ENCODE results near the gene CEP170B.
"Not testable (repeated sequence)": the region's sequence is repeated elsewhere in the genome, so short reads cannot be mapped to it uniquely, and the experiment has no call there.

The CEP170B gene

DNA sequence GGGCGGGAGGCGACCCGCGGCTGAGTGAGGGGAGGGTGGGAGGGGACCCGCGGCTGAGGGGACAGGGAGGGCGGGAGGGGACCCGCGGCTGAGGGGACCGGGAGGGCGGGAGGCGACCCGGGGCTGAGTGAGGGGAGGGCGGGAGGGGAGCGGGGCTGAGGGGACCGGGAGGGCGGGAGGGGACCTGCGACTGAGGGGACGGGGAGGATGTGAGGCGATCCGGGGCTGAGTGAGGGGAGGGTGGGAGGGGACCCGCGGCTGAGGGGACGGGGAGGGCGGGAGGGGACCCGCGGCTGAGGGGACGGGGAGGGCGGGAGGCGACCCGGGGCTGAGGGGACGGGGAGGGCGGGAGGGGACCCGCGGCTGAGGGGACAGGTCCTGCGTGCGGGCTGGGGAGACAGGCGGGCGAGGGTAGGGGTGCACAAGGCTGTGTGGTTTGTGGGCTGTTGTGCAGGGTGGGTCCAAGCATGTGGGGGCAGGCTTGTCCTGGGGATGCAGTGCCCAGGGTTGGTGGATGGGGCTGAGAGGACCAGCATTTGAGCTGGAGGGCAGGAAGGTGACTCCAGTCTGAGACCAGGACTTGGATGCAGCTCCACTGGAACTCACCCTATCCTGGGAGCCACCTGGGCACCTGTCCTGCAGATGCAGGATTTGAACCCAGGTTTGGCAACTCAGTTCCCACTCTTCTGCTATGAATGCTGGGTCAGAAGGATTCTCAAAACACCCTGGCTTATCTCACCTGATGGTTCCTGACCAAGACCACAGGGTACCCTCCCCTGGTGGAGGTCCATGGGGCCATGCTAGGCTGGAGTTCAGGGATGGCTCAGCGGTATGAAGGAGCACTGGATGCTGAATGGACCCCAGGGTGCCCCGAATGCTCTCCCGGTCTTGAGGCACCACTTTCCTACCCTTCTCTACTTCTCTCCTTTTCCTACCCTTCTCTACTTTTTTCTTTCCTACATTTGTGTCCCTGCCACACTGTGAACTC is 69.0 kb downstream of the CEP170B start:
- no peak for DNase-seq

DNA sequence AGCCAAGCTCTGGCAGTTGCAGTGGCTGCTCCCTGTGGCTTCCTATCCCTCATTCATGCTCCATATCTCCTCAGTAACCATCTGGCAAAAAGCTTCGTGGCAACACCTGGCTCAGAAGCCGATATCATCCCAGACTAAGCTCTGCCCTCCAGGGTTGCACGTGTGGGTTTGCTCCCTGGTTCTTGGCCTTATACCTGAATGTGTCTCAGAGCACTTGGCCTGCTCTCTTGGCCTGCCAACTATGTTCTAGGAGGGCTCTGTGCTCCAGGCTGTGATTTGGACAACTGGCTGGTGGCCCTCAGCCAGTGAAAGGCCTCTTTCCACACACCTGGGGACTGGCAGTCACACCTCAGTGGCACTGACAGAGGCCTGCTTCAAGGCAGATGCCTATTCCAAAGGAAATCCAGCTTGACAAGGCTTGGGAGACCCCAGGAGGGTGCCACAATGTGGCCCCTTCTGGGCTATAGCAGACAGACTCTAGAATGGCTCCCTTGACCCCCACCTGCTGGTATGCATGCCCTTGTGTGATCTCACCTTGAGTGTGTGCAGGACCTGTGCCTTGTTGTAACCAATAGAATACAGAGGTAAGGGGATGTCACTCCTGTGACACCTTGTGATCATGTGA is 70.1 kb downstream of the CEP170B start:
- DNase-seq: no peak

DNA sequence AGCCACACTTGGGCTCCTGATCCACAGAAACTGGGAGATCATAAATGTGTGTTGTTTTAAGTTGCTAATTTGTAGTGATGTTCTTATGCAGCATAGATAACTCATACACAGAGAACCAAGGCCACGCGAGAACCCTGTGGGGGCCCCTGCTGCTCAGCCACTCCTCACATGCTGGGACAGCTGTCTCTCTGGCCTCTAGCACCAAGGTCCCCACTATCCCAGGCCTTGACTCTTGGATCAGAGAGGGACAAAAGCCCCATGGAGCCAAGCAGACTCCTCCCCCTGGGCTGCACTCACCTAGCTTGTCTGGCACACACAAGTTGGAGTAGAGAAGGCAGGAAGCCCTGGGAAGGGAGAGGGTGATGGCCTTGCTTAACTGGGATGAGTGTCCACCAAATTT is 70.9 kb downstream of the CEP170B start:
- DNase-seq: no peak

DNA sequence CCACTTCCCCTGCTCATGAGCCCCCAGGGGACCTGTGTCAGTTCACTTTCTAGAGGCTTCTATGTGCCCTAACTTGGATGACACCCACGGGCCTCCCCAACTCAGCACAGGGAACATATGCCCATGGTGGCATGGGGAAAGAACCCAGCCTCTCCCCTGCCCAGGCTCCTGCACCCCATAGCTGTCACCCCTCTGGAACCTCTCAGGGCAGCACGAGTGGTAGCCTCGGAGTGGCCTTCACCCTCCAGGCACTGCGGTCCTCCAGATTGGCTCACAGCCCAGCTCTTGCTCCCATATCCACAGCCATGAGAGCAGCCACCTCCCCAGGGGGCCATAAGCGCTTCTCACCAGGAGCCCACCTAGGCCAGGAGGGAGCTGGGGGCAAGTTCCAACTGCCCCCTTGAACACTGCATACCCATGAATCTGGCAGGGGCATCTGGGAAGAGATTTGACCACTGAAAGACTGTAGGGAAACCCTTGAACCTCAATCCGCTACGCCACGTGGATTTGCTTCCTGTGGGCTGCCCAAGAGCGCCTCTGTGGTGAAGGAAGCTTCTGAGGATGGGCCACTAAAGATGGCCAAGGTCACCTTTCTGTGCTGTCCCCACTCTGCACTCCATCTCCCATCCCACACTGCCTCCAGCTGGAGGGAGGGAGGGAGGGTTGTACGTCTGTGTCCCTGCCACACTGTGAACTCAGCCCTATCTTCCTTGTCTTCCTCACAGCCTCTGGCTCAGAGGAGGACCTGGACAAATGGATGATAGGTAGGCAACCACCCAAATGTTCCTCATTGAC is 71.5 kb downstream of the CEP170B start:
- no peak for DNase-seq

DNA sequence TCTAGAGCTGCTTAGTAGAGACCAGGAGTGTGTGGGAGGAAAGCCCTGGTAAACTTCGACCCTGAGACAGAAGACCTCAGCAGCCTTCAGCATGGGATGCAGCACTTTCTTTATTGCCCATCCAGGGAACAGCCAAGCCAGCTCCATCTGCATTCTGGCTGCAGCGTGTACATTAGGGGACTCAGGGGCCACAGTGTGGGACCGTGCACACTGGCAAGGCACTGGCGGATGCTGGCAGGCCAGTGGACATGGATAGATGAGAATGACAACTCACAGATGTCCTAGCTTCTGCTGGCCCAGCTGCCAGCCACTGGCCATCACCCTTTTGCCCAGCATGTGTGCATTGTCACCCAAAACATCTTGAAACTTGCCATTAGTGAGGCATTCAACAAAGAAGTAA is 72.1 kb downstream of the CEP170B start:
- DNase-seq: no peak

DNA sequence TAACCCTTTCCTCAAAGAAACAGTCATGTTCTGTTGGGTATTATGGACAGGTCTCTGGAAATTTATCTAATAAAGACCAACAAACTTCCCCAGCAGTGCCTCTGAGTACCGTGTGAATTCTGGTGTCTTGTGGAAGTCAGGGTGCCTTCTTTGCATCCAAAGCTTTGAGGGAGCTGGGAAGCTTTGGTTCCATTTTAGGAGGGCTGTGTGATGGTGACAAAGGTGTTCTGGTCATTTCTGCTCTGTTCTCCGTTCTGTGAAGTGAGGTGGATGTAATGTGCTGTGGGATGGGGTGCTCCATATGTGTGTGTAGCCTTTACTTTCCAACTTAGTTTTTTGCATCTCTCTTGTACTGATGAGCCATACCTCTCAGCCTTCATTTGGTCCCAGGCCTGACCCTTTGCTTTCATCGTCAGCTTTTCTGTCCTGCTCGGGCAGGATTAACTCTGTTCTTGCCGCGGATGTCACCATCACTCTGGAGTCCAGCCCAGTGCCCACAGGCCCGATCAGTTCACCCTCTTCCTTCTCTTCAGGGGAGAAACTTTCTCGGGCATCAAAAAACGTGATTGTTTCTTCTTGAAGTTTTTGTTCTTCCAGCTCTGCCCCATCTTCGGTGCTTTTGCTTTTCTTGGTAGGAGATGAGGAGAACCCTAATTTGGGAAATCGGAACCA is 72.8 kb downstream of the CEP170B start:
- no peak for DNase-seq

DNA sequence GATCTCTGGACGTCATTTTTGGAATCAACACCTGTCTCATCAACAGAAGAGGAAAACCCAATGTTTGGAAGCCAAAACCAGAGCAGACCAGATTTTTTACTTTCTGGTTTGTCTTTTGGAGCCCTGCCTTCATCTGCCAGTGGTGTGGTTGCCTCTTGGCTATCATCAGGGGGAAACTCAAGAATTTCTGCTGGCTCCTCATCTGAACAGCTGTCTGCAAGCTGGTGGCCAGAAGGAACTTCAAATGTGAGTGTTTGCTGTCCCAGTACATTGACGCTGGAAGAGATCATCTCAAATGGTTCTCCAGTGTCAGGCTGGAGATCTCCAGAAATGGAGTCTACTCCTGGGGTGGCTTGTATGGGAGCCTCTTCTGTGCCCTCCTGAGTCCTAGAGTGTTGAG is 73.4 kb downstream of the CEP170B start:
- no peak for DNase-seq

DNA sequence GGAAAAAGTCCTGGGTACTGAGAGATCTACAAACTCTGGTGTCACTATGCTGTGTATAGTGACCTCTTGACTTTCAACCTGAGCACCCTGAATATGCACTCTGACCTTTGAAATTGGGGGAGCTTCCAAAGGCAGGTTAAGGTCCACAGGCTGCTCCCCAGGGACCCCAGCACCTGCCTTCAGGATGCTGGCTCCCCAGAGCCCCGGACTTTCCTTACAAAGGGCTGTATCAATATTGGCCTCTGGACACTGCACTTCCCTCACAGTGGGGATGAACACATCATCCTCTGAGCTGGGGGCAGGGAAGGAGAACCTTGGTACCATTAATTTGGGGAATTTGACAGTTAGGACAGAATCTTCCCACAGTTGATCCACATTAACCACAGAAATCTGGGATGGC is 73.9 kb downstream of the CEP170B start:
- no peak for DNase-seq

DNA sequence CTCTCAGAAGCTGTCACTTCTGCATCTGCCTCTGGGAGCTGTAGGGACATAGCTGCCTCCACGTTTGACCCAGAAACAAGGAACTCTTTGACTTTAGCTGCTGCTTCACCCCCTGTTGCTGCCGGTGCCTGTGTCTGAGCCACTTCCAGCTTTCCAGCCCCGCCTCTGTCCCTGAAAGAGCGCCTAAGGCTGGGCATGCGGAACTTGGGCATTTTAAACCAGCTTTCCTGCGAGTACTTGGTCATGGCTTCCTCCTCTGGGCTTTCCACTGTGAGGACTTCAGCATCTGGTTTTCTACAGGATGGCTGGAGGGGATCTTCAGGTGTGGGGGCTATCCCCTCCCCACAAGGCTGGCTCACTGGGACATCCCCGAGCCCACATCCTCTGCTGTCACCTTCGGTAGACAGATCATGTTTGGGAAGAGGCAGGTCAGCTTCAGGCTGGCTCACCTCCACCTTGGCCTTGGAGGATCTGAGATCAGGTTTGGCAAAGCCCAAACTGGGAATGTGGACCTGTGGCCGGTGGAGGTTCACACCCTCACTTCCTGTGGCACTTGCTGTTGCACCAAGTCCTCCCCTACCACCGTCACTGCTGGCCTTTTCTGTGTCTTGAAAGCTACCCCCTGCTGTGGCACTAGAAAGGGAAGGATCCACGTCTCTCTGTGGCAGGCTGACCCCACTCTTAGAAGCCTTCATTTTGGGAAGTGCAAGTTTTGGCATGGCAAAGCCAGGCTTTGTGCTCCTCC is 74.8 kb downstream of the CEP170B start:
- DNase-seq: no peak

DNA sequence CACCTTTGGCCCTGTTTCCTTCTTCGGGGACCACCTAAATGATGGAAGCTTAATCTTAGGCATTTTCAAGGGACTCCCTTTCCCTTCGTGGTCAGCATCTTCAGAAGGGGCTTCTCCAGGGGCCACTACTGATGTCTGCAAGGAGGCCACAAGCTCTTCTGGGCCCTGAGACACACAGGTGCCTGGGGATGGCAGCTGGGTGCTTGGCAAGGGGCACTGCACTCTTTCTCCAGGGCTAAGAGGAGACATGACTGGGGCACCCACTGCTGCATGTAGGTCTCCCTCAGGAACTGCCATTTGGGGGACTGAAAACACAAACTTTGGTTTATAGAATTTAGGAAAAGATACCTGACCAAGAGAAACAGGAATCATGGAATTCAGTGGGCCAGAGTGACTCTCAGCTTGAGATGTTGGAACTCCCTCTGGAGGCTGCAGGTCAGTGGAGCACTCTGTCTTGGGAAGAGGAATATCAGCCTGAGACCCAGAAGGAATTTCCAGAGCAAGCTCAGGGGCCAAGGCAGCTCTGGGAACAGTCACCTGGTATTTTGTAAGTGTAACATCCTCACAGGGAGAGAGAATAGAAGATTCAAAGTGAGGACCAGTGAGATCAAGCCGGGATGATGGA is 75.6 kb downstream of the CEP170B start:
- DNase-seq: no peak

DNA sequence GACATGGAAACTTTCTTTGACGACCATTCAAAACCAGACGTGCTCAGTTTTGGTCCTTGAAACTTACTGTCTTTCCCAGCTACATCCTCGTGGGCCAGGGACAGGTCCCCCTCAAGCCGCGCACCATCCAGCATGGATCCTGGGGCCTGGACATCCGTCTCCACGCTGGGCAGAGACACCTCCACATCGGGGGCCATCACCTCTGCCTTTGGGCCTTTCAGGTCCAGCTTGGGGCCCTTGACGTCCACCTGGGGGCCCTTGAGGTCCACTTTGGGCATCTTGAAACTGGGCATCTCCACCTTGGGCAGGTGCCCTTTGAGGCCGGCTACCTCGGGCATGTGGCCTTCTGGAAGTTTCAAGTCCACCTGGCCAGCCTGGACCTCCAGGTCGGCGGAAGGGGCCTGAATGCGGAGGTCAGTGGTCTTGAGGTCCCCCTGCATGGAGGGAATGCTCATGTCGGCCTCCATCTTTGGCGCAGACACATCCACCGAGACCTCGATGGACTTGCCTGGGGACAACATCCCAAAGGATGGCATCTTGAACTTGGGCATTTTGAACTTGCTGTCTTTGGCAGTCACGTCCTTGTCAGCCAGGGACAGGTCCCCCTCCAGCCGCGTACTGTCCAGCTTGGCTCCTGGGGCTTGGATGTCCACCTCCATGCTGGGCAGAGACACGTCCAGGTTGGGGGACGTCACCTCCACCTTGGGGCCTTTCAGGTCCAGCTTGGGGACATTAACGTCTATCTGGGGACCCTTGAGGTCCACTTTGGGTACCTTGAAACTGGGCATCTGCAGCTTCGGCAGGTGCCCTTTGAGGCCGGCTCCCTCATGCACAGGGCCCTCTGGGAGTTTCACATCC is 76.7 kb downstream of the CEP170B start:
- DNase-seq: no peak

DNA sequence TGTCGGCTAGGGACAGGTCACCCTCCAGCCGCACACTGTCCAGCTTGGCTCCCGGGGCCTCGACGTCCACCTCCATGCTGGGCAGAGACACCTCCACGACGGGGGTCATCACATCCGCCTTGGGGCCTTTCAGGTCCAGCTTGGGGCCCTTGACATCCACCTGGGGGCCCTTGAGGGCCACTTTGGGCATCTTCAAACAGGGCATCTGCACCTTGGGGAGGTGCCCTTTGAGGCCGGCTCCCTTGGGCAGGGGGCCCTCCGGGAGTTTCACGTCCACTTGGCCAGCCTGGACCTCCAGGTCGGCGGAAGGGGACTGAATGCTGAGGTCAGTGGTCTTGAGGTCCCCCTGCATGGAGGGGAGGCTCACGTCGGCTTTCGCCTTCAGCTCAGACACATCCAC is 77.5 kb downstream of the CEP170B start:
- no peak for DNase-seq

DNA sequence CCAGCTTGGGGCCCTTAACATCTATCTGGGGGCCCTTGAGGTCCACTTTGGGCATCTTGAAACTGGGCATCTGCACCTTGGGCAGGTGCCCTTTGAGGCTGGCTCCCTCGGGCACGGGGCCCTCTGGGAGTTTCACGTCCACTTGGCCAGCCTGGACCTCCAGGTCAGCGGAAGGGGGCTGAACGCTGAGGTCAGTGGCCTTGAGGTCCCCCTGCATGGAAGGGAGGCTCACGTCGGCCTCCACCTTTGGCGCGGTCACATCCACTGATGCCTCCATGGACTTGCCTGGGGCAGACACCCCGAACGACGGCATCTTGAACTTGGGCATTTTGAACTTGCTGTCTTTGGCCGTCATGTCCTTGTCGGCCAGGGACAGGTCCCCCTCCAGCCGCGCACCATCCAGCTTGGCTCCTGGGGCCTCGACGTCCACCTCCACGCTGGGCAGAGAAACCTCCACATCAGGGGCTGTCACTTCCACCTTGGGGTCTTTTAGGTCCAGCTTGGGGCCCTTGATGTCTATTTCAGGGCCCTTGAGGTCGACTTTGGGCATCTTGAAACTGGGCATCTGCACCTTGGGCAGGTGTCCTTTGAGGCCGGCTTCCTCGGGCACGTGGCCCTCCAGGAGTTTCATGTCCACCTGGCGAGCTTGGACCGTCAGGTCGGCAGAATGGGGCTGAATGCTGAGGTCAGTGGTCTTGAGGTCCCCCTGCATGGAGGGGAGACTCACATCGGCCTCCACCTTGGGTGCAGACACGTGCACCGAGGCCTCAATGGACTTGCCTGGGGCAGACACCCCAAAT is 78.3 kb downstream of the CEP170B start:
- not testable (repeated sequence) for DNase-seq

DNA sequence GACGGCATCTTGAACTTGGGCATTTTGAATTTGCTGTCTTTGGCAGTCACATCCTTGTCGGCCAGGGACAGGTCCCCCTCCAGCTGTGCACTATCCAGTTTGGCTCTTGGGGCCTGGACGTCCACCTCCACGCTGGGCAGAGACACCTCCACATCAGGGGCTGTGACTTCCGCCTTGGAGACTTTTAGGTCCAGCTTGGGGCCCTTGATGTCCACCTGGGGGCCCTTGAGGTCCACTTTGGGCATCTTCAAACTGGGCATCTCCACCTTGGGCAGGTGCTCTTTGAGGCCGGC is 78.9 kb downstream of the CEP170B start:
- not testable (repeated sequence) for DNase-seq

DNA sequence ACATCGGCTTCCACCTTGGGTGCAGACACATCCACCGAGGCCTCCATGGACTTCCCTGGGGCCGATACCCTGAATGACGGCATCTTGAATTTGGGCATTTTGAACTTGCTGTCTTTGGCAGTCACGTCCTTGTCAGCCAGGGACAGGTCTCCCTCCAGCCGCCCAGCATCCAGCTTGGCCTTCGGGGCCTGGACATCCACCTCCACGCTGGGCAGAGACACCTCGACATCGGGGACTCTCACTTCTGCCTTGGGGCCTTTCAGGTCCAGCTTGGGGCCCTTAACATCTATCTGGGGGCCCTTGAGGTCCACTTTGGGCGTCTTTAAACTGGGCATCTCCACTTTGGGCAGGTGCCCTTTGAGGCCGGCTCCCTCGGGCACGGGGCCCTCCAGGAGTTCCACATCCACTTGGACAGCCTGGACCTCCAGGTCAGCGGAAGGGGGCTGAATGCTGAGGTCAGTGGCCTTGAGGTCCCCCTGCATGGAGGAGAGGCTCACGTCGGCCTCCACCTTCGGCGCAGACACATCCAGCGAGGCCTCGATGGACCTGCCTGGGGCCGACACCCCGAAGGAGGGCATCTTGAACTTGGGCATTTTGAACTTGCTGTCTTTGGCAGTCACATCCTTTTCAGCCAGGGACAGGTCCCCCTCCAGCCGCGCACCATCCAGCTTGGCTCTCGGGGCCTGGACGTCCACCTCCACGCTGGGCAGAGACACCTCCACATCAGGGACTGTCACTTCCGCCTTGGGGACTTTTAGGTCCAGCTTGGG is 79.6 kb downstream of the CEP170B start:
- not testable (repeated sequence) for DNase-seq

DNA sequence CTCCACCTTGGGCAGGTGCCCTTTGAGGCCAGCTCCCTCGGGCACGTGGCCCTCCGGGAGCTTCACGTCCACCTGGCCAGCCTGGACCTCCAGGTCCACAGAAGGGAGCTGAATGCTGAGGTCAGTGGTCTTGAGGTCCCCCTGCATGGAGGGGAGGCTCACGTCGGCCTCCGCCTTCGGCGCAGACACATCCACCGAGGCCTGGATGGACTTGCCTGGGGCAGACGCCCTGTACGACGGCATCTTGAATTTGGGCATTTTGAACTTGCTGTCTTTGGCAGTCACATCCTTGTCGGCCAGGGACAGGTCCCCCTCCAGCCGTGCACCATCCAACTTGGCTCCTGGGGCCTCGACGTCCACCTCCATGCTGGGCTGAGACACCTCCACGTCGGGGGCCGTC is 80.2 kb downstream of the CEP170B start:
- DNase-seq: not testable (repeated sequence)
